Measurements from ENCODE around the gene CD44.
"Not testable (repeated sequence)": the region's sequence is repeated elsewhere in the genome, so short reads cannot be mapped to it uniquely, and the experiment has no call there.

The CD44 gene

GRCh38 chr11:35214226-35214770 lies 75.3 kb downstream of the CD44 start:
- DNase-seq (ENCODE audit: low read depth): no peak

GRCh38 chr11:35214792-35215193 lies 75.8 kb downstream of the CD44 start:
- peak; percentile 98 for DNase-seq (ENCODE audit: low read depth)

- DNase-seq (ENCODE audit: low read depth): no peak
Observed at GRCh38 chr11:35215945-35216344, 77.0 kb downstream of the CD44 start.

GRCh38 chr11:35216962-35217678 lies 78.1 kb downstream of the CD44 start:
- DNase-seq (ENCODE audit: low read depth): no peak

GRCh38 chr11:35218956-35219355 lies 80.0 kb downstream of the CD44 start:
- peak; percentile 74 for DNase-seq (ENCODE audit: low read depth)

- no peak for DNase-seq (ENCODE audit: low read depth)
Observed at GRCh38 chr11:35223371-35223796, 84.4 kb downstream of the CD44 start.

- no peak for DNase-seq (ENCODE audit: low read depth)
Observed at GRCh38 chr11:35223991-35224390, 85.0 kb downstream of the CD44 start.

GRCh38 chr11:35225946-35226520 lies 87.1 kb downstream of the CD44 start:
- DNase-seq (ENCODE audit: low read depth): no peak

- DNase-seq (ENCODE audit: low read depth): not testable (repeated sequence)
Observed at GRCh38 chr11:35226756-35227155, 87.8 kb downstream of the CD44 start.

- no peak for DNase-seq (ENCODE audit: low read depth)
Observed at GRCh38 chr11:35227576-35228327, 88.8 kb downstream of the CD44 start.

- no peak for DNase-seq (ENCODE audit: low read depth)
Observed at GRCh38 chr11:35228328-35228725, 89.4 kb downstream of the CD44 start.

- DNase-seq (ENCODE audit: low read depth): no peak
Observed at GRCh38 chr11:35230388-35230787, 91.4 kb downstream of the CD44 start.

- no peak for DNase-seq (ENCODE audit: low read depth)
Observed at GRCh38 chr11:35231076-35231860, 92.3 kb downstream of the CD44 start.

- no peak for DNase-seq (ENCODE audit: low read depth)
Observed at GRCh38 chr11:35232891-35233330, 93.9 kb downstream of the CD44 start.

- no peak for DNase-seq (ENCODE audit: low read depth)
Observed at GRCh38 chr11:35233518-35233917, 94.5 kb downstream of the CD44 start.

- DNase-seq (ENCODE audit: low read depth): no peak
Observed at GRCh38 chr11:35234460-35235156, 95.6 kb downstream of the CD44 start.

- no peak for DNase-seq (ENCODE audit: low read depth)
Observed at GRCh38 chr11:35235157-35235468, 96.1 kb downstream of the CD44 start.

GRCh38 chr11:35235498-35235897 lies 96.5 kb downstream of the CD44 start:
- DNase-seq (ENCODE audit: low read depth): no peak

- no peak for DNase-seq (ENCODE audit: low read depth)
Observed at GRCh38 chr11:35235936-35236666, 97.1 kb downstream of the CD44 start.

GRCh38 chr11:35236667-35237003 lies 97.7 kb downstream of the CD44 start:
- DNase-seq (ENCODE audit: low read depth): peak; percentile 56

- DNase-seq (ENCODE audit: low read depth): no peak
Observed at GRCh38 chr11:35237351-35237750, 98.4 kb downstream of the CD44 start.
